Activated T-helper 2 cell treated with anti-CD3 and anti-CD28 coated beads, Interferon-gamma antibody, Interleukin-2, Interleukin-4, amounts not matched to agents 10 μg/mL and 5 μg/mL and 100 μg/mL, durations not matched to agents 14 hours and 24 hours and 36 hours (primary cell): ENCODE measurements around the gene MTUS2. TPM values are rescaled to one million over a fixed set of nuclear protein-coding genes. Genes with fewer than 3 reads are reported as not detected.

Source experiments
- DNase-seq: peaks from one replicate; pipeline ENCODE4 v3.0.0; 2021; ENCODE audit warnings: low spot score
- H3K27ac Mint-ChIP-seq: one replicate; pipeline ENCODE4 v1.8.0; 2021; ENCODE audit warnings: mixed read lengths
- H3K27me3 Mint-ChIP-seq: one replicate; pipeline ENCODE4 v1.8.0; 2021; ENCODE audit warnings: low read depth, mixed read lengths
- H3K36me3 Mint-ChIP-seq: one replicate; pipeline ENCODE4 v1.8.0; 2021; ENCODE audit warnings: low read depth, mixed read lengths
- H3K4me1 Mint-ChIP-seq: one replicate; pipeline ENCODE4 v1.8.0; 2021; ENCODE audit warnings: low read depth, mixed read lengths
- H3K4me3 Mint-ChIP-seq: one replicate; pipeline ENCODE4 v1.8.0; 2021; ENCODE audit warnings: low read depth, mild to moderate bottlenecking, moderate library complexity, mixed read lengths
- H3K9me3 Mint-ChIP-seq: one replicate; pipeline ENCODE4 v1.8.0; 2021; ENCODE audit warnings: mixed read lengths
- intact Hi-C: fragments of 100-400 bp; cut with micrococcal nuclease; formaldehyde crosslinking; loops from one replicate; pipeline ENCODE4 v1.15.1; 2023
- total RNA-seq: library from RNA; stranded (reverse); gene quantifications from 2 replicates; pipeline ENCODE4 v1.2.3, GENCODE V29; 2022

Gene MTUS2
- total RNA-seq, 1 donor from 2014 or later, result not detected

GRCh38 chr13:29115842-29116241 is 295.7 kb downstream of the MTUS2 start:
- Mint-ChIP-seq H3K27me3 (no peaks in the 10 kb centered on the region), H3K9me3 (no peaks in the 10 kb centered on the region), H3K4me1 (no peaks in the 10 kb centered on the region), H3K4me3 (no peak overlapping the region), H3K27ac (no peak overlapping the region), H3K36me3 (no peaks in the 10 kb centered on the region)
- no peak for DNase-seq
- intact Hi-C loops, result no loop called here

DNA sequence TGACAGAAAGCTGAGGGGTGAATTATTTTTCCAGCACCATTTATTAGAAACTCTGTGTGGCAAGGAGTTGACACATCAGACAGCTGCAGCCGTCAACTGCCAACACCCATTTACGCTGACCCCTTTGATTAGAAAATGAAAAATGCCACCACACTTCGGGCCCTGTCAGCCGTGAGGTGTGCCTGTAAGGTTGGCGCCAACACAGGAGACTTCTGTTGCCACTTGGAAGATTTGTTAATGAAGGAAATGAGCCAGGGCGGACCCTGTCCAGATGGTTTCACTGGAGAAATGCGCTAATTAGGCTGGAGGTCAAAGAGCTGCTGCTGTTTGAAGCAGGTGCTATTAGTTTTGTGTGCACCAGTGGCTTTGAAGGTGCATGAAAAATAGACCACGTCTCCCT is 297.5 kb downstream of the MTUS2 start:
- Mint-ChIP-seq H3K9me3 (no peaks in the 10 kb centered on the region), H3K27ac (no peak overlapping the region), H3K36me3 (no peaks in the 10 kb centered on the region), H3K27me3 (no peaks in the 10 kb centered on the region), H3K4me1 (no peaks in the 10 kb centered on the region), H3K4me3 (no peak overlapping the region)
- DNase-seq, result no peak
- intact Hi-C loops, result no loop called here

- no peak for DNase-seq
- no peak overlapping the region for H3K4me3 Mint-ChIP-seq
- no peaks in the 10 kb centered on the region for H3K36me3 Mint-ChIP-seq
- no peak overlapping the region for H3K27ac Mint-ChIP-seq
- H3K9me3 Mint-ChIP-seq, result no peaks in the 10 kb centered on the region
- H3K4me1 Mint-ChIP-seq, result no peaks in the 10 kb centered on the region
- intact Hi-C loops, result no loop called here
- H3K27me3 Mint-ChIP-seq, result no peaks in the 10 kb centered on the region
Measured at GRCh38 chr13:29118471-29118870, 298.3 kb downstream of the MTUS2 start.

DNA sequence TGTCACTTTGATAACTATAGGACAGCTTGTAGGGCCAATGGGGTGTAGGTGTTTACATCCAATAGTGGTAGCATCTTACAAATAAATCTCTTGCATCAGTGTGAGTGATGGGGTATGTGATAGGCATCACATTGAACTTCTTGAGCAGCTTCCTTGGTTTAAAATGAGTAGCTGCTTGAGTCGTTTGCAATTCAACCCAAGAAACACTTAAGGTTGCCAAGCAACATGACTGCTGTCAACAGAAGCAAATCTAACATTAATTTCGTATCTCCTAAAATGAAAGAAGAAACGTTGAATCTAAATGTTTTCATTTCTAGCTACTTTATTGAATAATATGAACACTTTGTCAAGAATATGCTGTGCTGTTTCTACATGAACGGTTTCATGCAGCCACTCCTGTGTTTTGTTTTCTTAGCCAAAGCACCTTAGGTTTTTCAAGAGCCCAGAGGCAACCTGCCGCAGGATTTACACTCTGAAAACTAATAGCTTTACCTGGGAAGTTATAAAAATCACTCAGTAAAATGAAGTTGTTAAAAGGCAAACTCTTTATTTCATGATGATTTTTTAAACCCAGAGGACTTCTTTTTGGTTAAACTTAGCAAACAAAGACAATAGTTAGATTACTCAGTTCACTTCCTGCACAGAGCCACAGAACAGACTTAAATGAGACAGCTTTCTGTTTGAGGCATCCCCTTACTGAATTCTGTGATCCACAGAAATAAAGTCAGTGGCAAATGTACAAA is 305.2 kb downstream of the MTUS2 start:
- Mint-ChIP-seq H3K4me3 (peak overlapping the region; percentile 15), H3K27me3 (no peaks in the 10 kb centered on the region), H3K27ac (peak overlapping the region; percentile 56), H3K4me1 (peaks cover 10% of the 10 kb centered on the region), H3K9me3 (no peaks in the 10 kb centered on the region), H3K36me3 (no peaks in the 10 kb centered on the region)
- no peak for DNase-seq
- intact Hi-C loops, result no loop called here

DNA sequence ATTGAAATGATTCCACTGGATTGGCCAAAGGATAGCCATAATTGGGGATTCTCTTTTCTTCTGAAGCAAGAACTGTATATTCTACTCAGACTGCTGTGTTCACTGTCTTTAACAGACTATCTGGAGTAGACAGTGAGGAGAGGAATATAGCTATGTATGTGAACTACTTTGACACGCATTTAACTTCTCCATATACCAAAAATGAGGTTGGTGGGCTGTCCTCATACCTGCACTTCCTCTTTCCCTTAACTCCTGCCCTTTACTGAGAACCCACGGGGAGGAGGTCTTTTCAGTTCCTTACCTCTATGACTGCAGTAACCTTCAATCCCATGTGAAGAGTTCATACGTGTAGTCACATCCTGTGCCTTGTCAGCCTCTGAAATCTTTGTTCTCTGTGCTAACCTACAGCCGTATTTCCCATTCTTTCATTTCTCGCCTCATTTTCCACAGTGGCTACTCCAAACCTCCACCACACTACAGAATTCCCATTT is 305.8 kb downstream of the MTUS2 start:
- Mint-ChIP-seq H3K36me3 (no peaks in the 10 kb centered on the region), H3K9me3 (no peaks in the 10 kb centered on the region), H3K4me1 (peaks cover 10% of the 10 kb centered on the region), H3K27me3 (no peaks in the 10 kb centered on the region), H3K4me3 (peak overlapping the region; percentile 52), H3K27ac (peak overlapping the region; percentile 71)
- intact Hi-C loops, result no loop called here
- no peak for DNase-seq

DNA sequence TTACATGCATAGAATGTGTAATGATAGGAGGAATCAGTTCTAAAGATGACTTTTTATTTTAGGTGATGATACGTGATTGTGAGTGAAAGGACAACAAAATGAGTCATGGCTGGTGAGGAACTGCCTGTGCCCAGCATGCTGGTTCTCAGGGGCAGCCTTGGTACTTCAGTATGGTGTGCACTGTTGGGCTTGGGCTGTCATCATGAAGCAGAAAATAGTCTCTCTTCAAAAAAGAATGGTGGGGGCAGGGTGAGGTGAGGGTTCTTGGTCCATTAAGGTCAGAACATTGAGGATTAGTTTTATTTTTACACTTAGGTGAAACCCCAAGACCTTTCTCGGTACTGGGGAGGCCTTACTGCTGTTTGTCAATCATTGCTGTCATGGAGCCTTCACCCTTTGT is 309.5 kb downstream of the MTUS2 start:
- no peak for DNase-seq
- Mint-ChIP-seq H3K9me3 (no peaks in the 10 kb centered on the region), H3K36me3 (no peaks in the 10 kb centered on the region), H3K4me3 (no peak overlapping the region), H3K4me1 (peaks cover 8% of the 10 kb centered on the region), H3K27me3 (no peaks in the 10 kb centered on the region), H3K27ac (no peak overlapping the region)
- intact Hi-C loops, result no loop called here

DNA sequence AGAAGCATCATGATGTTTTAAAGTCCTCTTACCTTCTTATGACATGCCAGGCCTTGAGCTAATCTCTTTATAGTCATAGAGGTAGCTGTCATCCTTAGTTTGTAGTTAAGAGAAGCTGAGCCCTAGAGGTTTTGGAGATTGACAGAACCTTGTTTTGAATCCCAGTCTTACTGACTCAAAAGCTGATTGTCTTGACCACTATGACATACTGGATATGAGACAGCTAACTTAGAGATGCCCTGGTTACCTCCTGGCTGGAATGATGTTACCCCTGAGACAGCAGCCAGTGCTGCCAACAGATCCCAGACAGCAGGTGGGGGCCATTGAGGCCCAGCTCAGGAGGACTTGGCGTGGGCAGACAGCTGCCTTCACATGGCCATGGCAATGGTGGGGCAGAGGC is 311.0 kb downstream of the MTUS2 start:
- DNase-seq, result no peak
- H3K36me3 Mint-ChIP-seq, result no peaks in the 10 kb centered on the region
- no peak overlapping the region for H3K4me3 Mint-ChIP-seq
- H3K9me3 Mint-ChIP-seq, result no peaks in the 10 kb centered on the region
- no peaks in the 10 kb centered on the region for H3K27me3 Mint-ChIP-seq
- H3K4me1 Mint-ChIP-seq, result peaks cover 3% of the 10 kb centered on the region
- intact Hi-C loops, result no loop called here
- H3K27ac Mint-ChIP-seq, result no peak overlapping the region

- Mint-ChIP-seq H3K27me3 (no peaks in the 10 kb centered on the region), H3K36me3 (no peaks in the 10 kb centered on the region), H3K4me1 (no peaks in the 10 kb centered on the region), H3K4me3 (no peak overlapping the region), H3K9me3 (no peaks in the 10 kb centered on the region), H3K27ac (no peak overlapping the region)
- intact Hi-C loops, result no loop called here
- DNase-seq, result no peak
Measured at GRCh38 chr13:29131881-29132668, 311.9 kb downstream of the MTUS2 start.

DNA sequence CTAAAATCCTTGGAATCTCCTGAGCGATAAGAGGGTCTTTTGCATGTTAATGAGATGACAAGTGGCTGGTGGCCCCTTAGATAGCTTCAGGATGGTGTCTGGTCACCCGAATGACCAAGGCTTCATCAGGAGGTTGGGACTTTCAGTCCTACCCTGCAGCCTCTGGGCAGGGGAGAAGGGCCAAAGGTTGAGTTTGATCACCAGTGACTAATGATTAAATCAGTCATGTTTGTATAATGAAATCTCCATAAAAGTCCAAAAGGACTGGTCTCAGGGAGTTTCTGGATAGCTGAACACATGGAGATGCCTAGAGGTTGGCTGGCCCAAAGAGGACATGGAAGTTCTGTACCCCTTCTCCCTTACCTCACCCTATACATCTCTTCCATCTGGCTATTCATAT is 316.2 kb downstream of the MTUS2 start:
- H3K4me3 Mint-ChIP-seq, result no peak overlapping the region
- intact Hi-C loops, result no loop called here
- no peaks in the 10 kb centered on the region for H3K4me1 Mint-ChIP-seq
- no peaks in the 10 kb centered on the region for H3K36me3 Mint-ChIP-seq
- no peak overlapping the region for H3K27ac Mint-ChIP-seq
- no peak for DNase-seq
- H3K27me3 Mint-ChIP-seq, result no peaks in the 10 kb centered on the region
- H3K9me3 Mint-ChIP-seq, result peaks cover 4% of the 10 kb centered on the region

- Mint-ChIP-seq H3K27ac (no peak overlapping the region), H3K4me1 (no peaks in the 10 kb centered on the region), H3K27me3 (no peaks in the 10 kb centered on the region), H3K36me3 (no peaks in the 10 kb centered on the region), H3K9me3 (peaks cover 6% of the 10 kb centered on the region), H3K4me3 (no peak overlapping the region)
- intact Hi-C loops, result no loop called here
- DNase-seq, result no peak
Measured at GRCh38 chr13:29137016-29137415, 316.9 kb downstream of the MTUS2 start.

- H3K27me3 Mint-ChIP-seq, result no peaks in the 10 kb centered on the region
- no peak for DNase-seq
- H3K4me1 Mint-ChIP-seq, result no peaks in the 10 kb centered on the region
- H3K27ac Mint-ChIP-seq, result no peak overlapping the region
- H3K36me3 Mint-ChIP-seq, result no peaks in the 10 kb centered on the region
- intact Hi-C loops, result no loop called here
- H3K9me3 Mint-ChIP-seq, result peaks cover 6% of the 10 kb centered on the region
- H3K4me3 Mint-ChIP-seq, result no peak overlapping the region
Measured at GRCh38 chr13:29137995-29138394, 317.9 kb downstream of the MTUS2 start.

- no peaks in the 10 kb centered on the region for H3K4me1 Mint-ChIP-seq
- no peak overlapping the region for H3K27ac Mint-ChIP-seq
- no peak for DNase-seq
- H3K27me3 Mint-ChIP-seq, result no peaks in the 10 kb centered on the region
- no peaks in the 10 kb centered on the region for H3K36me3 Mint-ChIP-seq
- no peak overlapping the region for H3K4me3 Mint-ChIP-seq
- H3K9me3 Mint-ChIP-seq, result peaks cover 6% of the 10 kb centered on the region
- intact Hi-C loops, result no loop called here
Measured at GRCh38 chr13:29140277-29140676, 320.1 kb downstream of the MTUS2 start.

- intact Hi-C loops, result no loop called here
- no peaks in the 10 kb centered on the region for H3K36me3 Mint-ChIP-seq
- no peaks in the 10 kb centered on the region for H3K4me1 Mint-ChIP-seq
- no peaks in the 10 kb centered on the region for H3K27me3 Mint-ChIP-seq
- DNase-seq, result no peak
- H3K4me3 Mint-ChIP-seq, result no peak overlapping the region
- no peak overlapping the region for H3K27ac Mint-ChIP-seq
- peaks cover 16% of the 10 kb centered on the region for H3K9me3 Mint-ChIP-seq
Measured at GRCh38 chr13:29143847-29144246, 323.7 kb downstream of the MTUS2 start.
